ENCODE data around the gene CLEC16A. TPM values are rescaled to one million over a fixed set of nuclear protein-coding genes. Genes with fewer than 3 reads are reported as not detected.
"Not testable (repeated sequence)": the region's sequence is repeated elsewhere in the genome, so short reads cannot be mapped to it uniquely, and the experiment has no call there.

CLEC16A gene
- polyA plus RNA-seq, 1 donor = 27.0 TPM

GRCh38 chr16:11098601-11099390, 154.4 kb downstream of the CLEC16A start:
- no peak for DNase-seq

- no peak for DNase-seq
Observed at GRCh38 chr16:11099672-11100205, 155.4 kb downstream of the CLEC16A start.

- DNase-seq = no peak
Observed at GRCh38 chr16:11100239-11100750, 155.9 kb downstream of the CLEC16A start.

- DNase-seq = no peak
Observed at GRCh38 chr16:11101283-11101682, 156.9 kb downstream of the CLEC16A start.

DNA sequence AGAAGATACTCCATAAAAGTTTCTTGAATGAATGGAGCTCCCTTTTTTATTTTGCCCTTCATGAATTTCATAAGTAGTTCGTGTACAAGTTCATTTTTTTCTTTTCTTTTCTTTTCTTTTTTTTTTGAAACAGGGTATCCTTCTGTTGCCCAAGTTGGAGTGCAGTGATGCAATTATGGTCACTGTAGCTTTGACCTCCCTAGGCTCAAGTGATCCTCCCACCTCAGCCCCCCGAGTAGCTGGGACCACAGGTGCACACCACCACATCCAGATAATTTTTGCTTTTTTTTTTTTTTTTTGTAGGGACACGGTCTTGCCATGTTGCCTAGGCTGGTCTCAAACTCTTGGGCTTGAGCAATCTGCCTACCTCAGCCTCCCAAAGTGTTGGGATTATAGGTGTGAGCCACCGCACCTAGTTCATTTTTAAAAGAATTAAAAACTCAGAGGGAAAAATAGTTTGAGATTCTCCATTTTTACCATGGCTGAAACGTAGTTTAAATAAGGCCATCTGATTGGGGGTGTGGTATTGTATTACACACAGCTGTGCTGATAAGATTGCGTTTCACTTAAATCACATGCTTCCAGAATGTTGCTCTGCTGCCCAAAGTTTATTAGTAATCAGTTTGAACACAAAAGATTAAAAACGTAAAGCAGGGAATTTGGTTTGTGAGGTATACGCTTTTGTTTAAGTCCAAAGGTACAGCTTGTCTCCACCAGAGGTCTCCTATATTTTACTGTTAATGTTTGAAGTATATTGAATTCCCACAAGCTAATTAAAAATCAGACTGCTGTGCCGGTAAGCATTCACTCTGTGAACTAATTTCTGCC, 157.5 kb downstream of the CLEC16A start:
- DNase-seq = peak; percentile 43

DNA sequence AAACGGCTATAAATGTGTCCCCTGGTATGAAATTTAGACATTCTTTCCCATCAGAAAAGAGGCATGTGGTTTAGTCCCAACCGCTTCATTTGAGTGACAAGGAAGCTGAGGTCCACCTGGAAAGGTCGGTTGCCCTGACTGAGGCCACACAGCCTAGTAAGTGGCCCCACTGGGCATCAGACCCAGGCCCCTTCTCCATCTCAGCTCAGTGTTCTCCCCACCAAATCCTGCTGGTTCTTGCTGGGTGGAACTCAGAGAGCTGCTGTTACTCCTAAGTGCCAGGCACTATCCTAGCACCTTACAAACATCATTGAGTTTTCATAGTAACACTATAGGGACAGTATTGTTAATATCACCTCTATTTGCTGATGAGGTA, 158.1 kb downstream of the CLEC16A start:
- DNase-seq = no peak

- DNase-seq = not testable (repeated sequence)
Observed at GRCh38 chr16:11103301-11103700, 158.9 kb downstream of the CLEC16A start.

GRCh38 chr16:11104168-11105037, 160.0 kb downstream of the CLEC16A start:
- no peak for DNase-seq

- DNase-seq = peak; percentile 28
Observed at GRCh38 chr16:11105038-11105903, 160.9 kb downstream of the CLEC16A start.

DNA sequence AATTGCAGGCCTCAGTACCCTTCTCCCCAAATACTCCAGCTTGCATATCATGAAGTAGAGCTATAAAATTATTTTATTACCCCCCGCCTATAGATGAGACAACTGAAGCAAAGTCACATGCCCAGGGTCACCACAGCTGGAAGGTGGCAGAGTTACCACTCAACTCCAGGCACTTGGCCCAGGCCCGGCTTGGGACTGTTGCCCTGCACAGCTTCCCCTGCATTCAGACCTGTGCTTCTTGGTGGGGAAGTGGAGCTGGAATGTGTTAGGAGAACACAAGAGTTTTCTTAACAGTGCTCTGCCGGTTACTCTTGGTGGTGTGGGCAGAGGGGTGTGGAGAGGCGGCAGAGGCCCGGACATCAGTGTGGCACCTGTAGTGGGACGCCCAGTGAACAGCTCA, 162.4 kb downstream of the CLEC16A start:
- no peak for DNase-seq

DNA sequence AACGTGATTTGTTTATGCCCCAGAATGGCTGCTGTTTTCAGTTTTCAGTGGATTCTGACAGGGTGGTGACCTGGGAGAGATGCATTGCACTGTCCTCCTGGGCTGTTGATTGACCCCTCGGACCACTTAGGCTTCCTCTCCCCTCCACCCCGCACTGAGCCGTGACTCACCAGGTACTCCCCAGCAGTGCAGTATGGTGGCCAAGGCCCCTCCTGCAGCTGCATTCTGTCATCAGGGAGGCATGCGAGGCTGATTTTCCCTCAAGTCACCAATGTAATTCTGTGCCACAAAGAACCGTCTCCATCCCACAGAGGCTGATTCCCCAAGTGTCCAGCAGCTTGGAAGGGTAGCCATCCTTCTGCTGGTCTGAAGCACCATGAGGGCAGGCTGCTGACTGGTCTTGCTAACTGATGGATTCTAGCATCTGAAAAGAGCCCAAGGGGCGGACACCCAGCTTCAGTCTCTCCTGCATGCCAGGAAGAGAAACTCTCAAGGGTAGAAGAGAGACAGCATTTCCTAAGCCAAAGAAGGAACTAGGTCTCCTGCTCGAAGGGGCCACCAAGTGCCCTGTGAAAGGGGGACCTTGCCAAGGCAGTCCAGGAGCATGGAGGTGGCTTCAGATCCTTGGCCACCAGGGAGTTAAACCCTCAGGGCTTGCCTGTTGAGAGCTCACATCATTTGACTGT, 163.6 kb downstream of the CLEC16A start:
- DNase-seq = no peak

GRCh38 chr16:11108466-11108805, 164.1 kb downstream of the CLEC16A start:
- no peak for DNase-seq

- no peak for DNase-seq
Observed at GRCh38 chr16:11109566-11109965, 165.2 kb downstream of the CLEC16A start.

DNA sequence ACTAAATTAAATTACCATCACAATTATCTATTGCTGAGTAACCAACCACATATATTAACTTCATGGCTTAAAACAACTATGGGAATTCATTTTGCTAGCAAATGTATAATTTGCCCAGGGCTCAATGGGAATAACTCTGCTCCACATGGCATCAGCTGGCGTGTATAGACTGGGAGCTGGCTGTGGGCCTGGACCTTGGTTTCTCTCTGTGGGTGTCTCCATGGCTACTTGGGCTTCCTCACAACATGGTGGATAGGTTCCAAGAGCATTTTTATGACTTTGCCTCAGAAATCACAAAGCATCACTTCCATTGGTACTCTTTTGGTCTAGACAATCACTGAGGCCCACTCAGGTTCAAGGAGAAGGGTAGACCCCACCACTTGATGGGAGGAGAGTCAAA, 166.8 kb downstream of the CLEC16A start:
- no peak for DNase-seq

- DNase-seq = no peak
Observed at GRCh38 chr16:11111856-11112634, 167.7 kb downstream of the CLEC16A start.

DNA sequence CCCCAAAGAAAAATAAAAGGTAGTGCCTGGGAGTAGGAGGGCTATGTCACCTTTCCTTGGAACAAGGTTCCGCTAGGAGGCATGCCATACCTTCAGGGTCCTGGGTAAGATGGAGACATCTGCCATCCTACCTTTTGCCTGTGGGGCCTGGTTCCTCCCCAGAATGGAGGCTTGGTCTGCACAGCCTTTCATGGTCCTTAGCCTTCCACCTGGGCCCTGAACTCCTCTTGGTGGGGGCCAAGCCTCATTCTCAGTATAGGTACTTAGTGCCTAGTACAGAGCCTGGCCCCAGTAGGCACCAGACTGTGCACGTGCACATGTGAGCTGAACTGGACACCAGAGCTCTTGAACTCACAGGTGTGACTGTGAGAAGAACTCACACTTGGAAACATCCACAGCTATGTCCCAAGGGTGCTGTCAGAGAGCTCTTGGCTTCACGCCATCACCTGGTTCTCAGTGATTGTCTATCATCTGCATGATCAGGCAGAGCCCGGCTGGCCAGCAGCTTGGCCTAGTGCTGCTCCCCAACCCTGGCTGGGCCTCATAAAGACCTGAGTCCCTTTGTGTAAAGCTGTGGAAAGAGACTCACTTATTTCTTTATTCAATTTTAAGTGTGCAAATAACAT, 168.5 kb downstream of the CLEC16A start:
- DNase-seq = no peak

GRCh38 chr16:11114366-11115164, 170.2 kb downstream of the CLEC16A start:
- DNase-seq = no peak

DNA sequence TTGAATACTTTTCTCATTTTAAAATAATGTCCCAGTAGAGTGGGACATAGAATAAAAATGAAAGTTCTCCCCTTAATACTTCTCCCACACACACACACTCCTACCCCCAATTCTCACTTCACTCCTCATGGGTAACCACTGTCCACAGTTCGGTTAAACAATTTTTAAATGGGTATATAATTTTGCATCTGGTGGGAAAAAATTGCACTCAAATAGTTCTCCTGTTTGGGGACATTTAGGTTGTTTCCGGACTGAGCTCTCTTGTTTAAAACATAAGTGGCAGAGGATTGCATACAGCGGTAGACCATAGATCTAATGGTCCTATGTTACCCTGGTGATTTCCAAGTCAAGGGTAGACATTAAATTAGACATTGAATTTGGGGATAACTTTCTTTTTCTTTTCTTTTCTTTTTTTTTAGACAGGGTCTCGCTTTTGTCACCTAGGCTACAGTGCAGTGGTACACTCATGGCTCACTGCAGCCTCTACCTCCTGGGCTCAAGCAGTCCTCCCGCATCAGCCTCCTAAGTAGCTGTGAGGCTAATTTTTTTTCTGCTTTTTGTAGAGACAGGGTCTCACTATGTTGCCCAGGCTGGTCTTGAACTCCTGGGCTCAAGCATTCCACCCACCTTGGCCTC, 173.3 kb downstream of the CLEC16A start:
- no peak for DNase-seq
